Nasal cavity respiratory epithelium epithelial cell of viscerocranial mucosa (primary cell): ENCODE data around the gene TP53TG5. TPM values are rescaled to one million over a fixed set of nuclear protein-coding genes. Genes with fewer than 3 reads are reported as not detected.

Source experiments
- total RNA-seq: library from RNA; depleted of rRNA; stranded (reverse); fragments of >200 nt; gene quantifications from 2 replicates; pipeline ENCODE4 v1.2.3, GENCODE V29; 2014

Gene TP53TG5
- total RNA-seq: not detected in 2 replicates

GRCh38 chr20:45378191-45378590, at the start of gene TP53TG5:
Gene TP53TG5 (minus strand): TSS chr20:45378325. CDS start chr20:45378236, 89 bp downstream.

GRCh38 chr20:45415822-45416637, 37.9 kb upstream of the TP53TG5 start, which contains the start of gene PIGT:
Gene PIGT (plus strand): TSS chr20:45416141. CDS start chr20:45416157, 16 bp downstream.

GRCh38 chr20:45407783-45408645, 29.9 kb upstream of the TP53TG5 start, which contains the start of gene DBNDD2:
Gene DBNDD2 (plus strand): TSS chr20:45408289. CDS start chr20:45408468, 179 bp downstream.

DNA sequence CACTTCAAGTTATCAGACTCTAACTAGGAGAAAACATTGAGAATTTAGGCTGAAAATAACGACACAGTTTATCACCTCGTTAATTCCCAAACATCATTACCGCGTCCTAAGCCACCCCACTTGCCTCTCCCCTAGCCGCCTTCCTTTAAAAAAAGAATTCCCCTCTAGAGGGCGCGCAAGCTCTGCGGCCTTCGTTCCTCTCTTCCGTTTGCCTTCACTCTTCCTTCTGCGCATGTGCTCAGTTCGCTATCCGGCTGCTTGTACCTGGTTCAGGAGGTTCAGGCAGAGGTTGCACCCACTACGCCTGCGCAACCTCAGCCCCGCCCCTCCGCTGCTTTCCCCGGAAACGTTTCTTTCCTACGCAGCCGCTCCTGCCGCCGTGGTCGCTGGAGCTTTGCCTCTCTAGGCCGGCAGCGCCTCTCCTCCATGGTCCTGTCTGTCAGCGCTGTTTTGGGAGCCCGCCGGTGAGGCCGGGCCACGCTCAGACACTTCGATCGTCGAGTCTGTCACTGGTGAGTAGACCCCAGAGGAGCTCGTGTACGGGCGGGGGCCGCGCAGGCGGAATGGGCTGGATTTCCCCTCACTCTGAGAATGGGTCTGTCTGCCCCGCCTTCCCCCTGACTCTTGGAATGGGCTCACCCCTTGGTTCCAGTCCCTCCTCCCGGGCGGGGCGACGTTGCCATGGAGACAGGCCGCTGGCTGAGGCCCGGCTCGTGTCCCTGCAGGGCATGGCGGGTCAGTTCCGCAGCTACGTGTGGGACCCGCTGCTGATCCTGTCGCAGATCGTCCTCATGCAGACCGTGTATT, 15.1 kb downstream of the TP53TG5 start, which contains the start of gene SYS1:
SYS1 (plus strand) TSS at position 353 of the 807 bp plus-strand sequence; CDS start at position 729, 376 bp downstream.

GRCh38 chr20:45347936-45348778, 30.0 kb downstream of the TP53TG5 start, which contains the start of gene SDC4:
Gene SDC4 (minus strand): TSS chr20:45348424. CDS start chr20:45348384, 40 bp downstream.

Other genes with a start within 250 kb of the TP53TG5 start
- gene PI3, start 203.4 kb downstream of the TP53TG5 start, total RNA-seq: 39.5 and 217 TPM in 2 replicates
- not detected in 2 replicates for gene SEMG1, start 171.3 kb downstream of the TP53TG5 start, total RNA-seq
- gene SEMG2, start 157.0 kb downstream of the TP53TG5 start, total RNA-seq: not detected in 2 replicates
- 458 and 1,147 TPM in 2 replicates for gene SLPI, start 123.8 kb downstream of the TP53TG5 start, total RNA-seq
- not detected in 2 replicates for gene RBPJL, start 71.5 kb downstream of the TP53TG5 start, total RNA-seq
- under 0.01 and 0.14 TPM in 2 replicates for gene MATN4, start 70.0 kb downstream of the TP53TG5 start, total RNA-seq
- gene SDC4, start 29.9 kb downstream of the TP53TG5 start, total RNA-seq: 193 and 303 TPM in 2 replicates
- gene SYS1, start 15.2 kb downstream of the TP53TG5 start, total RNA-seq: 17.4 and 22.1 TPM in 2 replicates
- 8.3 and 15.4 TPM in 2 replicates for gene DBNDD2, start 30.0 kb upstream of the TP53TG5 start, total RNA-seq
- gene PIGT, start 37.8 kb upstream of the TP53TG5 start, total RNA-seq: 17.8 and 35.4 TPM in 2 replicates
- 12.0 TPM in 1 of 2 replicates, not detected in the other for gene WFDC2, start 91.4 kb upstream of the TP53TG5 start, total RNA-seq
- not detected in 2 replicates for gene SPINT3, start 137.3 kb upstream of the TP53TG5 start, total RNA-seq
- gene WFDC6, start 161.2 kb upstream of the TP53TG5 start, total RNA-seq: not detected in 2 replicates
- not detected in 2 replicates for gene EPPIN, start 169.1 kb upstream of the TP53TG5 start, total RNA-seq
- gene WFDC8, start 201.0 kb upstream of the TP53TG5 start, total RNA-seq: not detected in 2 replicates